Body of pancreas (tissue), 4 donors: ENCODE data around the gene RTL10.

Experiments used
- CTCF ChIP-seq, 7 experiments: fragments of 450-650 bp in 4 of 7; fragments of 200-600 bp in 3 of 7; sonication (generic) in 3 of 7; IDR thresholded peaks; one replicate each; pipeline ENCODE4 v1.5.1; 2016 to 2019; ENCODE audit warnings: antibody characterized with exemption in 7 of 7
- POLR2A ChIP-seq, 3 donors: fragments of 450-650 bp; IDR thresholded peaks; one replicate each; pipeline ENCODE4 v1.6.1; 2016; ENCODE audit warnings: antibody characterized with exemption in 3 of 3, mild to moderate bottlenecking in 2 of 3

- TF ChIP-seq CTCF (IDR thresholded peaks at IDR 0.05) (no peak), POLR2A (IDR thresholded peaks at IDR 0.05) (no peak)
Observed at GRCh38 chr22:19859861-19860510, 5.3 kb upstream of the RTL10 start.
